ENCODE results near the gene MAN1A1.
"Not testable (repeated sequence)": the region's sequence is repeated elsewhere in the genome, so short reads cannot be mapped to it uniquely, and the experiment has no call there.

MAN1A1 gene

DNA sequence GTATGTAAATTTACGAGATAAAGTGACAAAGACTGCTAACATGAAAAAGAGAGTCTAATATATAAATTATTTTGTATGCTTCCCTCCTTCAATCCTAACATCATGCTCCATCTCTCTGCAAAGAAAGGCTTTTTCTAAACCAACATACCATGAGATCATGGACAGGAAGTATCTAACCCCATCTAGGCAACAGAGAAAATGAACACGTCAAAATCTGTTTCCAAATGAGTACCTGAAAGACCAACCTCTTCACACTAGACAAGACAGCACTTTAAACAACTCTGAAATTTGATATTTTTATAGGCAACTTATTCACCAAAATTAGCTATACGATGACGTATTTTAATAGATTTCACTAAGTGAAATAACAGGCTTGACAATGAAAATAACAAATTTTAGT is 54.6 kb downstream of the MAN1A1 start:
- TF ChIP-seq CTCF (IDR thresholded peaks at IDR 0.05) = no peak
- Histone ChIP-seq H3K4me1 (peaks cover 0 to 16% (median 4%) of the 10 kb centered on the region in 4 donors), H3K4me3 (no peak overlapping the region), H3K27ac (no peak overlapping the region), H3K9me3 (no peaks in the 10 kb centered on the region), H3K36me3 (peaks cover 0 to 5% (median 0%) of the 10 kb centered on the region in 3 donors), H3K27me3 (no peaks in the 10 kb centered on the region)
- intact Hi-C loops (cut with DNase I; ENCODE audit: low total_unique reads) = no loop called here
- DNase-seq = no peak

GRCh38 chr6:119291060-119291459 is 58.5 kb downstream of the MAN1A1 start:
- intact Hi-C loops (cut with DNase I; ENCODE audit: low total_unique reads) = not testable (repeated sequence)

DNA sequence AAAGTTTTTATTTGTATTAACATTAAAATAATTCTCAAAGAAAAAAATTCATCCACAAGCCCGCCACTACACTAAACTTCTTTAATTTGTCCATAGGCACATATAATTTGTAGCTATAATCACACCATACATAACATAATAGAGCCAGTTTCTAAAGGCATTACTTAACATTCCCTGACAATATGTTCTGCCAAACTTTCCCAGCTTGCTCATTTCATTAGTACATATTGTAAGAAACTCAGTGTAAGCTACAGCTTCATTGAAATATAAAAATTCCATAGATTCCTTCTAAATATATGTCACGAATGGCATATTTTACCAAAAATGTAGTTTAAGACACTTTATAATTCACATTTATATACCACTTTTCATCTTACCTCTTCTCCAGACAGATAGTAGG is 59.3 kb downstream of the MAN1A1 start:
- Histone ChIP-seq H3K27ac (no peak overlapping the region), H3K9me3 (no peaks in the 10 kb centered on the region), H3K36me3 (peaks cover 0 to 9% (median 0%) of the 10 kb centered on the region in 3 donors), H3K4me3 (no peak overlapping the region), H3K4me1 (peaks cover 0 to 1% (median 0%) of the 10 kb centered on the region in 4 donors), H3K27me3 (no peaks in the 10 kb centered on the region)
- TF ChIP-seq CTCF (IDR thresholded peaks at IDR 0.05) = no peak
- intact Hi-C loops (cut with DNase I; ENCODE audit: low total_unique reads) = no loop called here
- no peak for DNase-seq

More at GRCh38 chr6:119291060-119291459, 58.5 kb downstream of the MAN1A1 start:
- H3K9me3 ChIP-seq, H3K4me1 ChIP-seq, H3K27me3 ChIP-seq, H3K27ac ChIP-seq, DNase-seq, H3K36me3 ChIP-seq, H3K4me3 ChIP-seq: not testable (repeated sequence)

- no peak overlapping the region for H3K4me3 ChIP-seq
- intact Hi-C loops (cut with DNase I; ENCODE audit: low total_unique reads) = no loop called here
- TF ChIP-seq CTCF (IDR thresholded peaks at IDR 0.05) = no peak
Measured at GRCh38 chr6:119289651-119290050, 59.9 kb downstream of the MAN1A1 start.

GRCh38 chr6:119285908-119286625 is 63.5 kb downstream of the MAN1A1 start:
- no peak for DNase-seq
- no peak for TF ChIP-seq CTCF (IDR thresholded peaks at IDR 0.05)
- H3K4me3 ChIP-seq = no peak overlapping the region
- no peaks in the 10 kb centered on the region for H3K9me3 ChIP-seq
- peaks cover 0 to 5% (median 0%) of the 10 kb centered on the region in 4 donors for H3K4me1 ChIP-seq
- no peak overlapping the region for H3K27ac ChIP-seq
- intact Hi-C loops (cut with DNase I; ENCODE audit: low total_unique reads) = no loop called here
- H3K27me3 ChIP-seq = no peaks in the 10 kb centered on the region
- peaks cover 0 to 9% (median 7%) of the 10 kb centered on the region in 3 donors for H3K36me3 ChIP-seq

More at GRCh38 chr6:119289651-119290050, 59.9 kb downstream of the MAN1A1 start:
- Histone ChIP-seq H3K9me3 (no peaks in the 10 kb centered on the region), H3K27ac (no peak overlapping the region), H3K27me3 (no peaks in the 10 kb centered on the region), H3K36me3 (peaks cover 0 to 9% (median 0%) of the 10 kb centered on the region in 3 donors), H3K4me1 (no peaks in the 10 kb centered on the region)
- no peak for DNase-seq

DNA sequence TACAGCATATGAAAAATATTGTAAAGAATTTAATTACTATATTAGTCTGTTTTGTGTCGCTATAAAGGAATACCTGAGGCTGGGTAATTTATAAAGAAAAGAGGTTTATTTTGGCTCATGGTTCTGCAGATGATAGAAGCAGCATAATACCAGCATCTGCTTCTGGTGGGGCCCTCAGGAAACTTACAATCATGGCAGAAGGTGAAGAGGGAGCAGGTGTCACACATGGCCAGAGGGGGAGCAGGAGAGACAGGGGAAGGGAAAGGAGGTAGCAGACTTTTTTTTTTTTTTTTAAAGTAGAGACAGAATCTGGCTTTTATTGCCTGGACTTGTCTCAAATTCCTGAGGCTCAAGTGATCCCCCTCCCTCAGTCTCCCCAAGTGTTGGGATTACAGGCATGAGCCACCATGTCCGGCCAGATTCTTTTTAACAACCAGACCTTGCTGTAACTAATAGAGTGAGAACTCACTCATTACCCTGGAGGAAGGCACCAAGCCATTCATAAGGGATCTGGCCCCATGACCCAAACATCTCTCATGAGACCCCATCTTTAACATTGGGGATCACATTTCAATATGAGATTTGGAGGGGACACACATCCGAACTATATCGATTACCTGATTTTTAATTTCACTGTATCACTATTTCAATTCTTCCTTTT is 64.6 kb downstream of the MAN1A1 start:
- H3K4me1 ChIP-seq = peaks cover 0 to 15% (median 0%) of the 10 kb centered on the region in 4 donors
- H3K27ac ChIP-seq = no peak overlapping the region
- H3K36me3 ChIP-seq = peaks cover 0 to 7% (median 3%) of the 10 kb centered on the region in 3 donors
- no peaks in the 10 kb centered on the region for H3K9me3 ChIP-seq
- no peak for TF ChIP-seq CTCF (IDR thresholded peaks at IDR 0.05)
- H3K4me3 ChIP-seq = no peak overlapping the region
- no peaks in the 10 kb centered on the region for H3K27me3 ChIP-seq
- intact Hi-C loops (cut with DNase I; ENCODE audit: low total_unique reads) = no loop called here
- DNase-seq = no peak
